HG02588 (cell line): ENCODE data around the gene ISLR2.

Experiments
- ATAC-seq: cut with Tn5 transposase; IDR thresholded peaks from one replicate; pipeline ENCODE4 v1.9.1; 2021; ENCODE audit warnings: mild to moderate bottlenecking, moderate library complexity; ENCODE audit not compliant: unreplicated experiment

The ISLR2 gene

DNA sequence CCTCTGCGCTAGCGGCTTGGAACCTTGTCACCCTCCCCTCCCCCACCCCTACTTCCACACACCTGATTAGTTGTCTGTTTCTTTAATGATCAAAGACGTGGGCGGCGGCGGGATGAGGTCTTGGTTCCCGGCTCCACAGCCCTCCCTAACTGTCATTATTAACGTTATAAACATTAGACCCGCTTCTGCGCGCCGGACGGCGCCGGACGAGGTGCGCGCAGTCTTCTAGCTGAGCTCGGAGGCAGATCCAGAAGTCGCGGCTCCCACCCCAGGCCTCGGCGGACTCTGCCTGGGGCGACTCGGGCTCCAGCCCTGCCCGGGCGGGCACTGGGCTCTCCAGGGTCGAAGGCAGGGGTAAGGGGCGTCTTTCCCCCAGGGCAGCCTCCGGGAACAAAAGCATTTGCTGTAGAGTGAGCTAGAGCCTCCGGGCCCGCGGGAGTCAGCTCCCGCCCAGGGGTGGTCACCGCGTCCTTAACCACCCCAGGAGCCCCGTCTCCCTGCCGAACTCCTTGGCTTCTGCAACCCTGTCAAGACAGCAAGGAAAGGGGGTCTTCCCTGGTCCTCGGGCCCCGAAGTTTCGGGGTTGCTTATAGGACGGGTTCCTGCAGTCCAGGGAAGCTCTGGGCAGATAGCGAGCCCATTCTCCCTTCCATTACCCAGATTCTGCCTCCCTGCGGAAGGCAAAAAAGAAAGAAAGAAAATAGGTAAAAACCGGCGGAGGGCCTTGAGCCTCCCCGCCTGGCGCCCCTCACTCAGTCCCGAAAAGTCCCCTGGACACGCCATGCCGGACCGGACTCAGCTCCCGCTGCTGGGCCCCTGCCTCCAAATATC, 2.2 kb upstream of the ISLR2 start:
- no peak for ATAC-seq

DNA sequence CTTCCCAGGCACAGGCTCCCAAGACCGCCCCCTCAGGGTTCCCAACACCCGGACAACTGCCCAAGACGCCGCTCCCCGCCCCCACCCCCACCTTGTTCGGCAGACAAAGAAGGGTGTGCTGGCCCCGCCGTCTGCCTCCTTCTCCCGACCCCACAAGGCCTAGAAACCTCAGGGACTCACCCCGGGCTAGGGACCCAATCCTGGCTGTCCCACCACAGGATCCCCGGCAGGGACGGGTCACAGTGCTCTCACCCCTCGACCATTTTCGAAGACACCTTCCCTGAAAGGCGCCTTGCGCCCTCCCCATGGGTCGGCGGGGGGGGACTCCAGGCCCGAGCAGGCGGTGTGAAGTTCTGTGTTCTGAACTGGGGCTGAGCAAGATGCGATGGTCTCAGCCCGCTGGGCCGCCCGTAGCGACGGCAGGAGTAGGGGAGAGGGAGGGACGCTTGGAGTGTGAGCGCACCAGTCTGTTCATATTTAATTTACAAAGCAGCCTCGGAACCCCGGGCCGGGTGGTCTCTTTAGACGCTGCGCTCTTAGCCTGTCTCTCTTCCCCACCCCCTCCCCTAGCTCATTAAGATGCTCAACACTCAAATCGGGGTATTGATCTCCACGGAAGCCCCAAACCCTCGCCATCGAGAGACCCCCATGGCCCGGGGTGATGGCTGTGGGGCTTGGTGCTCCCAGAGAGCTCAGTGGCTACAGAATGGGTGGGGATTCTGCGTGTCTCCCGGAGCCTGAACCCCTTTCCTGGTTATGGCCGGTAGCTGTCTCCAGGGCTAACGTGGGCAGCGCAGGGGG, 1.4 kb upstream of the ISLR2 start:
- no peak for ATAC-seq

DNA sequence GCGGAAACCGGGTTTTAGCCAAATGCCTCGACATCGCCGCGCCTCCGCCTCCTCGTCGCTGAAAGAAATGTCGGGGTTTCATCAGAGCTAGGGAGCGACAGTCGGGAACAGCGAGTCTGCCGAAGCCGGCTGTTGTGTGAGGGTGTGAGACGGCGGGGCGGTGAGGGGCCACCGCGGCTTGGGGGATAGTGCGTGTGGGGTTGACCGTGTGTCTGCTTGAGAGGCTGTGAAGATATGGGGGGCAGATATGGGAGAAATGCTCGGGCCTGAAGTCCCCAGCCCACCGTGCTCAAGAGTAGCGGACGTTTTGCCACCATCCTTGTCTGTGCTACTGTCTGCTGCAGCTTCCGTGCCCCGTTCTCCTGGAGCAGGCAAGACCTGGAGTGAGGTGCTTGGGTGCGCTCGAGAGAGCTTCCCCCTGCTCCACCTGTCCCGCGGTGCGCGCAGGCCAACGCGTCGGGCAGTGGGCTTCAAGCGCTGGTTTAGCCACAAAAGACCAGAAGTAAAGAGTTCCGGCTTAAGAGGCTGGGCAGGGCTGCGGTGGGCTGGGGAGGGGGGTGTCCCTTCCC, 716 bp upstream of the ISLR2 start:
- ATAC-seq, result no peak

DNA sequence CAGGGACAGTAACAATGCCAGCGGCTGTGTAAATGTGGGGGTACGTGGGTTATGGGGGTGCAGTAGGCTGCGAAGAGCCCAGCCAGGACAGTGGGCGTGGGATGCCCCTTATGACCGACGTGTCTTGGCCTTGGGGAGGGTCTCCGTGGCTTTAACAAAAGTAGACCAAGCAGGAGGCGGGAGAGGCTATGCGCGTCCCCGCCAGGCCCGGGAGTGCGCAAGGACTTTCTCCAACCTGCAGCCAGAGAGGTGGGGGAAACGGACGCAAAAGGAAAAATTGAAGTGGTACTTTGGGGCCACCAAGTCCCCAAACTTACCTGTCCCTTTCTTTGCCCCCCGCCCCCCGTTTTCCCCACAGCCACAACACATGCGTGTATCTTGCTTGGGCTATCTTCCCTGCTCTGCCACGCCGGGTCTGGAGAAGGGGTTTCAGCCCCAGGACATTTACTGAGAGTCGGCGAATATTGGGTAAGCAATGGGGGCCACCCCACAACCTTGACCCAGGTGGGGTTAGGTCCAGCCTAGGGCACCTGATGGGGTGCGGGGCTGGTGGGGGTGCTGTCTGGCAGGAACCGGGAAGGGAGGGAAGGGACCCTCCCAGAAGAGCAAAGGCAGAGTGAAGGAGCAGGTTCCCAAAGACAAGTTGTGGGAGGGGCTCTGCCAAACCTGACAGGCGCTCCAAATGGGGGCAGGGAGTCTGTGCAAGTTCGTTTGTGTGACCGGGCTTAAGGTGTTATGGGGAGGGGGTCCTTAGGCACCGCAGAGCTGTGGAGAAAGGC, 652 bp downstream of the ISLR2 start:
- no peak for ATAC-seq

DNA sequence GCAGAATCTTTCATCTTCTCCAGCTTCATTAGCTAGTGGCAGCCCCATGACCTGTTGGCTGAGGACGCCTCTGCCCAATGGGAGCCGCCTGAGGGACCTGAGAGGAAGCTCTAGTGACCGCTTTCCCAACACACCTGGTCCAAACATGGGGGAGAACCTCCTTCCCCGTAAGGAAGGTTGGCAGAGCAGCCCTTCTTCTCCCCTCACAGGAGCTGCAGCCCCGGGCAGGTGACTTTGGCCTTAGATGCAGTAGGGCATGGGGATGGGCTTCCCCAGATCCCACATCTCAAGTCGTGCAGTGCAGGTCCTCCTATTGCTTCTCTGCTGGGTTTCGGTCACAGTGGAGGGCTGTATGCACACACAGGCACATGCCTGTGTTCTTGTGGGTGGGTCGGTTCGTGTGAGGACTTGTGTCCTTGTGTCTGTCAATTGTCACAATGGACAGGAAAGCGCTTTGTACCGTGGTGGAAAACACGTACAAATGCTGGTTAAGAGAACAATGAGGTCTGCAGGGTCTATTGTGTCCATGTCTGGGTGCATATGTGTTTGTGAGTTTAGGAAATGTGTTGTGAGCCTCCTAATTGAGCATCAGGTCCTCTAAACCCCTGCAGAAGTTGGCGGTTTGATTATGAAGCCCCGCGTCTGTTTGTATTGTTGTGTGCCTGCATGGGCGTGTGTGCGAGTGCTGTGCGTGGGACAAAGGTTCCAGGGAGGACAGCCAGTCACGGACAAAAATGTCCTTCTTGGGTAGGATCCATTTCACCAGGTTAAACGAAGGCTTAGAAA, 1.4 kb downstream of the ISLR2 start:
- ATAC-seq, result no peak

DNA sequence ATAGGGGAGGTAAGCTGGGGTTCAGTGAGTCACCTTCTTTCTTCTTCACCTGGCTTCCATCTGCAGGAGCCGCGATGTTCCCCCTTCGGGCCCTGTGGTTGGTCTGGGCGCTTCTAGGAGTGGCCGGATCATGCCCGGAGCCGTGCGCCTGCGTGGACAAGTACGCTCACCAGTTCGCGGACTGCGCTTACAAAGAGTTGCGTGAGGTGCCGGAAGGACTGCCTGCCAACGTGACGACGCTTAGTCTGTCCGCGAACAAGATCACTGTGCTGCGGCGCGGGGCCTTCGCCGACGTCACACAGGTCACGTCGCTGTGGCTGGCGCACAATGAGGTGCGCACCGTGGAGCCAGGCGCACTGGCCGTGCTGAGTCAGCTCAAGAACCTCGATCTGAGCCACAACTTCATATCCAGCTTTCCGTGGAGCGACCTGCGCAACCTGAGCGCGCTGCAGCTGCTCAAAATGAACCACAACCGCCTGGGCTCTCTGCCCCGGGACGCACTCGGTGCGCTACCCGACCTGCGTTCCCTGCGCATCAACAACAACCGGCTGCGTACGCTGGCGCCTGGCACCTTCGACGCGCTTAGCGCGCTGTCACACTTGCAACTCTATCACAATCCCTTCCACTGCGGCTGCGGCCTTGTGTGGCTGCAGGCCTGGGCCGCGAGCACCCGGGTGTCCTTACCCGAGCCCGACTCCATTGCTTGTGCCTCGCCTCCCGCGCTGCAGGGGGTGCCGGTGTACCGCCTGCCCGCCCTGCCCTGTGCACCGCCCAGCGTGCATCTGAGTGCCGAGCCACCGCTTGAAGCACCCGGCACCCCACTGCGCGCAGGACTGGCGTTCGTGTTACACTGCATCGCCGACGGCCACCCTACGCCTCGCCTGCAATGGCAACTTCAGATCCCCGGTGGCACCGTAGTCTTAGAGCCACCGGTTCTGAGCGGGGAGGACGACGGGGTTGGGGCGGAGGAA, 2.6 kb downstream of the ISLR2 start:
- no peak for ATAC-seq

DNA sequence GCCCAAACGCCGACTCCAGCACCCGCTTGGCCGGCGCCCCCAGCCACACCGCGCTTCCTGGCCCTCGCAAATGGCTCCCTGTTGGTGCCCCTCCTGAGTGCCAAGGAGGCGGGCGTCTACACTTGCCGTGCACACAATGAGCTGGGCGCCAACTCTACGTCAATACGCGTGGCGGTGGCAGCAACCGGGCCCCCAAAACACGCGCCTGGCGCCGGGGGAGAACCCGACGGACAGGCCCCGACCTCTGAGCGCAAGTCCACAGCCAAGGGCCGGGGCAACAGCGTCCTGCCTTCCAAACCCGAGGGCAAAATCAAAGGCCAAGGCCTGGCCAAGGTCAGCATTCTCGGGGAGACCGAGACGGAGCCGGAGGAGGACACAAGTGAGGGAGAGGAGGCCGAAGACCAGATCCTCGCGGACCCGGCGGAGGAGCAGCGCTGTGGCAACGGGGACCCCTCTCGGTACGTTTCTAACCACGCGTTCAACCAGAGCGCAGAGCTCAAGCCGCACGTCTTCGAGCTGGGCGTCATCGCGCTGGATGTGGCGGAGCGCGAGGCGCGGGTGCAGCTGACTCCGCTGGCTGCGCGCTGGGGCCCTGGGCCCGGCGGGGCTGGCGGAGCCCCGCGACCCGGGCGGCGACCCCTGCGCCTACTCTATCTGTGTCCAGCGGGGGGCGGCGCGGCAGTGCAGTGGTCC, 3.5 kb downstream of the ISLR2 start:
- no peak for ATAC-seq

DNA sequence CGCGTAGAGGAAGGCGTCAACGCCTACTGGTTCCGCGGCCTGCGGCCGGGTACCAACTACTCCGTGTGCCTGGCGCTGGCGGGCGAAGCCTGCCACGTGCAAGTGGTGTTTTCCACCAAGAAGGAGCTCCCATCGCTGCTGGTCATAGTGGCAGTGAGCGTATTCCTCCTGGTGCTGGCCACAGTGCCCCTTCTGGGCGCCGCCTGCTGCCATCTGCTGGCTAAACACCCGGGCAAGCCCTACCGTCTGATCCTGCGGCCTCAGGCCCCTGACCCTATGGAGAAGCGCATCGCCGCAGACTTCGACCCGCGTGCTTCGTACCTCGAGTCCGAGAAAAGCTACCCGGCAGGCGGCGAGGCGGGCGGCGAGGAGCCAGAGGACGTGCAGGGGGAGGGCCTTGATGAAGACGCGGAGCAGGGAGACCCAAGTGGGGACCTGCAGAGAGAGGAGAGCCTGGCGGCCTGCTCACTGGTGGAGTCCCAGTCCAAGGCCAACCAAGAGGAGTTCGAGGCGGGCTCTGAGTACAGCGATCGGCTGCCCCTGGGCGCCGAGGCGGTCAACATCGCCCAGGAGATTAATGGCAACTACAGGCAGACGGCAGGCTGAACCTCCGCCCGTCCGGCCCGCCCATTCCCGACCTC, 4.1 kb downstream of the ISLR2 start:
- no peak for ATAC-seq

DNA sequence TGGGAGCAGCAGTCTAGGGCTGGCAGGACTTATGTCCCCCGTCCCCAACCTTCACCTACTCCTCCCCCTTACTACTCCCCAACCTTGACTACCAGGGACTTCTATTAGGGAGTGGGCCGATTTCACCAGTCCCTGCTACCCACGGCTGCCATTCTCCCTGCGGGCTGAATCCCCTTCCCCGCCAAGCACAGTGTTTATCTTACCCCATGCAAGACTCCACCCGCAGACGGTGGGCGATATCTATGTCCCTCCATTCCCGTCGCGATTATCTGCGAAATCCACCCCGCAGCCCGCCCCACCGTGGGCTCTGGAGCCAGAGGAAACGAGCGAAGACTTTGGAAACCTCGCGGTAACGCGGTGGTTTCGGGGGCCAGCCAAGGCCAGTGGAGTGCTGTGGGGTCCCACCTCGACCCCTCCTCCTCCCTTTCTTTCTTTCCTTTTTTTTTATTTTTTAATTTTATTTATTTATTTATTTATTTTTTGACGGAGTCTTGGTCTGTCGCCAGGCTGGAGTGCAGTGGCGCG, 4.7 kb downstream of the ISLR2 start:
- no peak for ATAC-seq

DNA sequence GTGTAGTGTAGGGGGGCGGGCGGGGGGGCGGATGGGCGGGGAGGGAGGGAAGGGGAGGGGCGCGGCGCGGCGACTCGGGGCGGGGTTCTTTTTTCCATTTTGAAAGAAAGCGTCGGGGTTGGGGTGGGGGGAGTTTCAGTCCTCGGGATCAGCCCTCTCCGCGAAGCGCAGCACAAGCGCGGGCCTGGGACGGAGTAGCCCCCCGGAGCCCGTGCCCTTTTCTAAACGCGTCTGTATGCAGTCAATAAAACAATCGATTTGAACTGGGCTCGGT, 6.1 kb downstream of the ISLR2 start:
- ATAC-seq, result no peak

DNA sequence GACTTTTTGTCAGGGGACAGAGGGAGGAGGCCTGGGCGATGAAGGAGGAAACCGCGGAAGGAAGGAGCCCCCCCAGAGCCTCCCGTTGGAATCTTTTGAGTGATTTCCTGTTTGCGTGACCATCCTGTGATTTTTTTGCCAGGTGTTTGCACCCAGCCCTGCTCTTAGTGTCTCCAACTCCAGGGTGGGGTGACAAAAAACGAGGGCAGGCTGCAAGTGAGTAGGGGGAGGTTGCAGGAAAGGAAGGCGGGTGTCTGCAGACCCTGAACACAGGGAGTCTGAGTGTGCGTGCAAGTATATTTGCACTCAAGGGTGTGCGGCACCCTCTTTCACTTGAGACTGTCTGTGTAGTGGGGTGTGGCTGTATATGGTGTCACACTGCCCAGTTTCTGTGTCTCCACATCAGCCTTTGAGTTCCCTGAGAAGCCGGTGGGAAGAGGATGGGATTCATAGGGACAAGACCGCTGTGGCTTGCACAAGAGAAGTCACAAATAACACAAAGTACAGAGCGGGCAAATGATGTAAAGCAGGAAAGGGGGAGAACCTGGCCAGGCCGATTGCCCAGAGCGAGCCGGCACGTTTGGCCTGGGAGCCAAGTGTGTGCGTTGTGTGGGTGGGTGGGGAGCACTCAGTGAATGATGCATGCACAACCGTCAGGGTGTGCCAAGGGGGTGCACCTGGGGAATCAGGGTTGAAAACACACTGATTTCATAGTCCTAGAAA, 6.6 kb downstream of the ISLR2 start:
- no peak for ATAC-seq

DNA sequence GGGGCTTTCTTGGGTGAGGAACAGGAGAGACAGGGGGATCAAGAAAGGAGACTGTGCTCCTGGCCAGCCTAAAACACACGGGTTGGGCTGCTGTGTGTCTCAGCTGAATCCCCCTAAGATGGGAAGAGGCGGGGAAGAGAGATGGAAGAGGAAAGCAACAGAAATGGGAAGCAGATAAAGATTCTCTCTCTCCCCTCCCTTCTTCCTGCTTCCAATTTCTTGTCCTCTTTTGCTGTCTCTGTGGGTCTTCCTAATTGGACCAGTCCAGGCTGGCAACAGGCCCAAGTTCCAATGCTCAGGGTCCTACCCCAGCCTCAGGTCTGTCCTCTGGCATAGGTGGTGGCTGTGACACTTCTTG, 7.1 kb downstream of the ISLR2 start:
- ATAC-seq, result no peak

DNA sequence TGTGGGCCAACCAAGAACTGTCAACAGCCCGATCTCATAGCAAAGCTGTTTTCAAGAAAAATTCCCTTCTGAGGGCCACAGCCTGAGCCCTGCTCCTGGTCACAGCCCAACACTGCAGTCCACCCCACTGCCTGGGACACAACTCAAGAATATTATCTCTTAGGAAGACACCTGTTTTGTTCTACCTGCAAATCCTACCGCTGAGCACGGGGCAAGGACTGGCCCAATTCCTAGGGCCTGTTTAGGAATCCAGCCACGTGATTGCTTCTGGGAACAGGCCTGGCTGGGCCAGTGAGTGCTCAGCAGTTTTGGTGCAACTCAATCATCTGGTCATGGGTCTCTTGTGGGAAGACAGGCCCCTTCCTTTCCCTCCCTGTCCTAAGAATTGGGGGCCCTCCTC, 8.3 kb downstream of the ISLR2 start:
- no peak for ATAC-seq

DNA sequence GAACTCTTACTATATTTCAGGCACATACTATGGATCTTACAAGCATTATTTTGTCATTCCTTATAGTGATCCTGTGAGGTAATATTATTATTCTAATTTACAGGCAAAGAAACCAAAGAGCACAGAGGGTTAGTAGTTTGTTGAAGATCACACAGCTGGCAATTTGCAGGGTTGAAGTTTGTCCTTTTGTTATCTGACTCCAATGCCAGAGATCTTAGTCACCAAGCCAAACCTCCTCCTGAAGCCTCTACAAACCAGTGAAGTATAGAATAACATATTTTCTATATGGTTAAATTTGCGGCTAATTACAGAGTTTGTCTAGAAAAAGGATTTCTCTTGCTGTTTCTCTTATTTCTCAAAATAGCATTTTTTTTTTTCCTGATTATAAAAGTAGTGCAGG, 11.2 kb downstream of the ISLR2 start:
- ATAC-seq, result no peak

DNA sequence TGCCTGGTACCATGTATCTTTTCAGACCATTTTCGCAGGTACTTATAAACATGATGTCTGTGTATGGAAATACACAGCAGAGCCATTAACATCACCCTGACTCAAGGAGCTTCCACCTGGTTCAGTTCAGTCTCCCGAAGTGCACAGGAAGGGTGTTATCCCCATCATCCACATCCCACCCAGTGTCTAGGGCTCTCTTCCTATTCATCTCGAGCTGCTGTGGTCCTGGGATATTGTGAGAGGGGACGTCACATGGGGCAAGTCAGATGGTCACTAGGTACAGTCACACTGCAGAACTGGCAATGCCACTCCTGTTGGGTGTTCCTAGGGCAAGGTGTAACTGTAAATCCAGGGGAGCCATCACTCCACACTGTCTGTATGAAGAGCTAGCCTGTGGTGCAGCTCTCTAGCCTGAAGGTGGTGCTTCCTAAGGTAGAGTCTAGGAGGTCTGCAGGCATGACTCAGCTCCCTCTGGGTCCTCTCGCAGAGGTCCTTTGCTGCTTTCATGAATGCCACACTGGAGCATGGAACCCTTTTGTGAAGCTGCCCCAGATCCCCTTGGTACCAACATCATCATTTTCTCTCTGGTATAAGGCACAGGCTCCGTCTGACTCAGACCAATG, 13.9 kb downstream of the ISLR2 start:
- no peak for ATAC-seq

DNA sequence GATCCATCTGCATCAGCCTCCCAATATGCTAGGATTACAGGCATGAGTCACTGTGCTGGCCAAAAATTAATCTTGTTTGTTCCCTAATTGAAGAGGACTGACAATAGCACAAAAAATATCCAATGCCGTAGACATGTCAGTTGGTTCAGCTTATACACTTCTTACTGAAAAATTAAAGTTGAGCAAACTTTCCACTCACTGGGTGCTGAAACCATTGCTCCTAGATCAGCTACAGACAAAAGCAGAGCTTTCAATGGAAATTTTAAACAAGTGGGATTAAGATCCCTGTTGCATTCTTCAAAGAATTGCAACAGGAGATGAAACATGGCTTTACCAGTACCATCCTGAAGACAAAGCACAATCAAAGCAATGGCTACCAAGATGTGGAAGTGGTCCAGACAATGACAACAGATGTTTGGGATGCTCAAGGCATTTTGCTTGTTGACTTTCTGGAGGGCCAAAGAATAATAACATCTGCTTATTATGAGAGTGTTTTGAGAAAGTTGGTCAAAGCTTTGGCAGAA, 16.0 kb downstream of the ISLR2 start:
- no peak for ATAC-seq

DNA sequence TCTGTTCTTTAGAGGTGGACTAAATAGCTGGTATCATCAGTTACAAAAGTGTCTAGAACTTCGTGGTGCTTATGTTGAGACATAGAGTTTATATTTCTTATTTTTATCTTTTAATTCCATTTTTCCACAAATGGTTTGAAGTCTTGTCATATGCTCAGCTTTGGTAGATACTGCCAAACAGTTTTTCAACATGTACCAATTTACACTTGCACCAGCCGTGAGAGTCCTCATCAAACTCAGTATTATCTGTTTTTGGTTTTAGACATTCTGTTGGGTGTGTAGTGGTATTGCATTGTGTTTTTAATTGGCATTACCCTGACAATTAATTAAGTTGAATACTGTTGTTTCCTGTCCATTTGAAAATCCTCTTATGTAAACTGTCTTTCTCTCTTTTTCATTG, 16.7 kb downstream of the ISLR2 start:
- no peak for ATAC-seq
